HG03571 (cell line): ENCODE data around the gene PAH.

Experiments used
- ATAC-seq: cut with Tn5 transposase; IDR thresholded peaks from one replicate; pipeline ENCODE4 v1.9.1; 2021; ENCODE audit not compliant: unreplicated experiment

Gene PAH

DNA sequence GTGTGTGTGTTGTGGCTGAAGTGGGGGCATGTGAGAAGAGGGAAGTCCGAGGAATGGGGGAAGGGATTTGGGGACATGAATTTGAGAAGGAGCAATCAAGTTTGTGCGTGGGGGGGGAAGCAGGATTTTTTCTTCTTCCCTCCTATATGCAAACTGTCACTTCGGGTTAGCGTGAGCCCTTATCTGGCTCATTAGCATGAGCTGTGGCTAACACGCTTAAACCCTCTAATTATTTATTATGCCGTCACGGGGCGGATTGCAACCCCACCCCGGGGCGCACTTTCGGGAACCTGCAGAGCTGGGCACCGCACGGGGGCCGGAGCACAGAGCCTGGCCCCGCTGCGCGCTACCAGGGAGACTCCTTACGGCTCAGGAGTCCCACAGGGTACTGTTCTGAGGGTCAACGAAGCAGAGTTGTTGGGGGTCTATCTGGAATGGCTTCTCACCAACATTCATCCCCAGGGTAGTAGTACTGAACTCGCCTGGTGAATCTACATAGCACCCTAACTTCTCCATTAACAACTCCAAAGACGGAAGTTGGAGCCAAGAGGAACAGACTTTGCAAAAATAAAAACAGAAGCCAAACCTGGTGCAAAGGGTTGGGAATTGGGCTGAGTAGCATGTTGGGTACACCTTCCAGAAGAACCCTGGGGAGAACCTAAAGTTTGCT is 34.0 kb upstream of the PAH start:
- ATAC-seq = no peak

DNA sequence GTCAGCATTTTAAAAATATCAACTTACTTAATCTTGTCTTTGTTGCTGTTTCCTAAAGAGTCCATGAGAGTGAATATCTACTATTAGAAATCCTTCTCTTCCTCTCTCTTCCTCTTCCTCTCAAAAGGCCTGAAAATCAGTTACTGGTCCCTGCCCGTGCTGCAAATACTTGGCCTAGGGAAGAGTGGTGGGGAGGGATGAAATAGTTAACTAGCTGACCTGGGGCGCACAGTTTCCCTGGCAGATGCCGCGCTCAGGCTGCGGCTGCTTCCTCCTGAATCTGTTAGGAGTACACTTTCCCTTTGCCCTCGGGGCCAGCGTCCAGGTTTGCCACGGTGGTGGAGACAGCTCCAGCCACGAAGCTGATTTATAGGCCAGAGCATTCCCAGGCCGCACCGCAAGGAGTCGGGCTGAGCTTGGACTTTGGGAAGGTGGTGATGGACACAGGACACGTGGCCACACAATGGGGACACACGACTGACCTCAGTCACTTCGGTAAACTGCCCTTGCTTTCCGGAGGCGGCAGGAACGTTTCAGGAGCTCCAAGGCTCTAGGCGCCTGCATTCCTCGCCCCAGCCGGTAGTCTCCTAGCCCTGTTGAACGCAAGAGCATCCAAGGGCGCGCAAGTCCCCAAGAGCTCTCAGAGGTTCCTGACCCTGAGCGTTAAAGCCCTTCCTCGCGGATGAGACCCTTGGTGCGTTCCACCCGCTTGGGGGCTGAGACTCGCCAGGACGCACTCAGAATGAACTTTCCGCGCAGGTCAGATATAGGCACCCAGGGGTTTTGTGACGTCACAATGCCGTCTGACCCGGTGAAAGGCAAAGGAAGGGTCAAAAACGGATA is 33.3 kb upstream of the PAH start:
- ATAC-seq = no peak

DNA sequence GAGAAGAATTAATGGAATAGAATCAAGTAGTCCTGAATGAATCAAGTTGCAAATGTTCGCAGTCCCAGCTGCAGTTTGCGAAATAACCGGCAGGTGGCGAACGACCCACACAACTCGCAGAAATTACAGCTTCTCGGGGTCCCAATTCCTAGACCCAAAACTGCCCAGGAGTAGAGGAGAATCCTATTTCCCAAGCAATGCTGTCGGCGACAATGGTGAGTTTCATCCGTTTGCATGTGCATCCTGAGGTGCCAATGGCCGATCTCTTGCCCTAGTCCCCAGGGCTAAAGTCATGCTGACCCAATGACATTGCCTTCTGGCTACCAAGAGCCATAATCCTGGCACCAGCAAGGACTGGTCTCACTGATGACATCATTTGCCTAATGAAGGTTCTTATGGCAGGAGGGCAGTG is 31.9 kb upstream of the PAH start:
- no peak for ATAC-seq

DNA sequence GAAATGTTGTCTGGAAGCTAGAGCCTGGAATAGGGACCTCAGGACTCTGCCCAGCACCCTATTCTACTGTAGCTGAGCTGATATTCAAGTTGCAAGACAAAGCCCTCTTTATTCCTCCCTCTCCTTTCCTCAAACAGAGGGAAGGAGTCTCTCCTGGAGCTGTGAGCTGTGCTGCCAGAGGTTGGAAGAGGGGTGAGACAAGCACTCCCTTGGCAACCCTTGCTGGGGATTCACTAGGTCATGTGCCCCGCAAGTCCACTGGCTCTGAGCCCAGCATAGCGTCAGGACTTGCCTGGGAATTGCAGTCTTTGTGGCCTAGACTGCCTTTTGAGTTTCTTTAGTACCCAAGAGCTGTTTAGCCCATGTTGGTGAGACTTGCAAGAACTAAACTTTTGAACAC is 29.0 kb upstream of the PAH start:
- no peak for ATAC-seq

DNA sequence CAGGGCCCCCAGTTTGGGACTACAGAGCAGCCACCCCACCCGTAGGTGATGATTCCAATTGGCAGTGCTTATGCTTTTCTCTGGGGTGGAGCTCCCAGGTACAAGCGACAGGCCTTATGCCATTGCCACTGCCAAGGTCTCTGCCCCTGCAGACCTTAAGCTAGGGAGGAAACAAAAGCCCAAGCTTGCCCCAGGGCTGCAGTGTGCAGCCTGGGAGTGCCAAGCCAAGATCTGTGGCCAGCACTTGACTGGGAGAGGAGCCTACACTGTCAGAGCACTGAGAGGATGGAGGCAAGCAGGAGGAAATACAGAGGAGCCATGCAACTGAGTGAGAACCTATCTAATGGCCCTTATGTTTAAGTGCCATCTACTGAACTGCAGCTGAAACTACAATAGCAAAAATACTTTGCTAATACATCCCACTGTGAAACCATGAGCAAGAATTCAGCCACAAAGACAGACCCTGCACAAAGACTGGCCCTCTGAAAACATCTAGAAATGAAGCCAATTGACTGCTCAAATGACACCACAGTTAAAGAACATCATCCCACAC is 22.7 kb upstream of the PAH start:
- ATAC-seq = no peak

DNA sequence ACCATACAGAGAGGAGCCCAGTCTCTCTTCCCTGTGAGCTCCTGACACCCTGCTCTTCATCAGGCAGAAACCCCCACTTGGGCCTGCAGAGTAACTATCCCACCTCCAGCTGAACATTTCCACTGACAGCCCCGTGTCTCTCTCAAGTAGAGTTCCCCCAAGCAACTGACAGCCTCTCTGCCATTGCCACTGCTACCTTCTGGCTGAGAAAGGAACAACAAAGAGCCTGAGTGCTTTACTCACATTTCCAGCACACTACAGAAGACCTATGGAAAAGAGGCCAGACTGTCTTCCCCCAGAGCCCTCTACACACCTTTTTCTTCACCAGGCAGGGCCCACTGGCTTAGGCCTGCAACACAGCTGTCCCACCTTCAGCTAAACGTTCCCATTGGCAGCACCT is 22.0 kb upstream of the PAH start:
- ATAC-seq = no peak

DNA sequence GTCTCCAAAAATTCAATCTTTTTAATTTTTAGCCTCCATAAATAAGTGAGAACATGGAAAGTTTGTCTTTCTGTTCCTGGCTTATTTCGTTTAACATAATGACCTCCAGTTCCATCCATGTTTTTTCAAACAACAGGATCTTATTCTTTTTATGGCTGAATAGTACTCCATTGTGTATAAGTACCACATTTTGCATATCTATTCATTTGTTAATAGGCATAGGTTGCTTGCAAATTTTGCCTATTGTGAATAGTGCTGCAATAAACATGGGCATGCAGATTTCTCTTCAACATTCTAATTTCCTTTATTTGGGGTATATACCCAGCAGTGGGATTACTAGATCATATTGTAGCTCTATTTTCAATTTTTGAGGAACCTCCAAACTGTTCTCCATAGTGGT is 16.1 kb upstream of the PAH start:
- no peak for ATAC-seq

DNA sequence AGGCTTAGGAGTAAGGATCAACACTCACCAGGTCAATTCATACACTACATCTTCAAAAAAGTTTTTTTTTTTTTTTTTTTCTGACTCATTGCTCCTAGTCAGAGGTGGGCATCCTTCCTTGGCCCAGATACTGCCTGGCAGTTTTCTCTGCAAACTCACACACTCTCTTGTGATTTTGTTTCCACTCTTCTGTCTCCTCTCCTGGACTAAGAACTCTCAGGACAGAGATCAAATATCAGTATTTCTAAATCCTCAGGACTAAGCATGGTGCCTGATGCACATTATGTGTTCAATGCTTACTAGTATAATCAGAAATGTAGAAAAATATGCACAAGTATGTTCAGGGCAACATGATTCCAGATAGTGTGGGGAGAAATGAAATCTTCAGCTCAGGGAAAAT is 10.2 kb upstream of the PAH start:
- no peak for ATAC-seq

DNA sequence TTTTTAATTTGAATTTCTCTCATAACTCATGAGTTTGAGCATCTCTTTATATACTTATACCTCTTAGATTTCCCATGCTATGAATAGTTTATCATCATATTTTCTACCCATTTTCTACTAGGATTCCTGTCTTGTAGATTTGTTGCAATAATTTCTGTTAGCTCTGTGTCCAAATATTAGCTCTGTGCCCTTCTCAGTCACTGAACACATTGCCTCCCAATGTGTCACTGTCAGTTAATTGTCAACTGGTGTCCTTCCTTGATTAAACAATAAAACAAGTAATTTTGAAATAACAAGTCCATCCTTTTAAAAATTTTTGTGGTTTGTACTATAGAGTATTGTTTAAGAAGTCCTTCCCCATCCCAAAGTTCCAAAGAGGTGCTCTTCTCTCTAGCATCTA is 4.2 kb upstream of the PAH start:
- no peak for ATAC-seq

DNA sequence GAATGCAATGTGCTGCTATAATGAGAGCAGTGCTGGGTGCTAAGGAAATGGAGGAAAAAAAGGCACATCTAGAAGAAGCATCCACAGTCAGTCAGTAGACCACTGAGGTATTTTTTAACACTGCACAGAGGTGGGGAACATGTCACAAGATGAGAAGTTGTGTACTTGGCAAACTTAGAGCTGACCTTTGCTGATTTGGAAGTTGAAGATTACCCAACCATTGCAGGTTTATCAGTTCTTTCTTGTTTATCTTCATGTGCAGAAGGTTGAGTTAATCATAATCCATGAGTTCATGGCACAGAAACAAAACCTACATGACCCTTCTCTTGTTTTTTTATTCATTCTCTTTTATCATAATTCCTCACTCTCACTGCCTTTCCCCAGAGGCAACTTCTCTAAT is 3.2 kb upstream of the PAH start:
- no peak for ATAC-seq

DNA sequence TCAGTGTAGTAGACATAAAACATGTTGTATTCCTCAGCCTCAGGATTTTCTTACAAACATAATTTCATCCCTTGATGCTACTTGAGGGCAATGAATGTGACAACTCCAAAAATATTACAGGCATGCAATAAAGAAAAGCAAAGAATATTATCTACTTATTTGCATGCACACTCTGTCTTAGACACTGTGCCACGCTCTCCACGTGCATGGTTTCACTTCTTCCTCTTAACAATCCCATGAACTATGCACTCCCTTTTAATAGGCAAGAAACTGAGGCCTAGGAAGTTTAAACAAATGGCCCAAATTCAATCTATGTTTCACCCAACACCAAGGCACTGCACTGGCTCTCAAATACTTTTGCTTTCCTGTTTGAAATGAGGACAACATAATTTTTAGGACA is 1.8 kb upstream of the PAH start:
- ATAC-seq = no peak

DNA sequence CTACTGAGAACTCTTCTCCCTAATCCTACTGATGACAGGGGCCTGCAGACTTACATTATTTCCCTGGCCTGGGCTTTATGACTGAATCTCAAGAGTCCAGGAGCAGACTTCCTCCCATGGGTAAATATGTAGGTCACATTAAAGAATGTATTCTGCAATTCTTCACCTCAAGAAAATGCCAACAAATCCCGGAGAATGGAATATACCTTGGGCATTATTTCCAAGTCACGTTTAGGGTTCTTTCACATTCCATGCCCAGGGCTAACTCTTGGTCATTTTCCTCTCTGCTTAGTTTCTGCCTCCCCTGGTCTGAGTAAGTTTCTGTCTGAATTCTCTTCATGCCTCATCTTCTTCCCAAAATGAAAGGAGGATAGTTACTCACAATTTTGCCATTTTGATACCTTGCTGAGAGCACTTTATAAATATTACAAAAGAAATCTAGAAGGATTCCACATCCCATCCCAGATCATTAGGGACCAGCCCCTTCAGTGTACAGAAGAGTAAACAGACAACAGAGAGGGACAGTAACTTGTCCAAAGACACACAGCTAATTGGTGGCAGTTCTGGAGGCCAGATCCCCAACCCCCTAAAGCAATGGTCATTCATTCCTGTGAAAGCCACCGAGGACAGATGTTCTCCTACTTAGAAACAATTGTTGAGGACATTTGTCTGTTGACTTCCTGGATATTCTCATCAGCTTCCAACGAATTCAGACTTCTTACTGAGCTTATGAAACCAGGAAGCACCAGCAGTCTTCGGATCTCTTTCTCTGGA is 605 bp downstream of the PAH start:
- no peak for ATAC-seq

DNA sequence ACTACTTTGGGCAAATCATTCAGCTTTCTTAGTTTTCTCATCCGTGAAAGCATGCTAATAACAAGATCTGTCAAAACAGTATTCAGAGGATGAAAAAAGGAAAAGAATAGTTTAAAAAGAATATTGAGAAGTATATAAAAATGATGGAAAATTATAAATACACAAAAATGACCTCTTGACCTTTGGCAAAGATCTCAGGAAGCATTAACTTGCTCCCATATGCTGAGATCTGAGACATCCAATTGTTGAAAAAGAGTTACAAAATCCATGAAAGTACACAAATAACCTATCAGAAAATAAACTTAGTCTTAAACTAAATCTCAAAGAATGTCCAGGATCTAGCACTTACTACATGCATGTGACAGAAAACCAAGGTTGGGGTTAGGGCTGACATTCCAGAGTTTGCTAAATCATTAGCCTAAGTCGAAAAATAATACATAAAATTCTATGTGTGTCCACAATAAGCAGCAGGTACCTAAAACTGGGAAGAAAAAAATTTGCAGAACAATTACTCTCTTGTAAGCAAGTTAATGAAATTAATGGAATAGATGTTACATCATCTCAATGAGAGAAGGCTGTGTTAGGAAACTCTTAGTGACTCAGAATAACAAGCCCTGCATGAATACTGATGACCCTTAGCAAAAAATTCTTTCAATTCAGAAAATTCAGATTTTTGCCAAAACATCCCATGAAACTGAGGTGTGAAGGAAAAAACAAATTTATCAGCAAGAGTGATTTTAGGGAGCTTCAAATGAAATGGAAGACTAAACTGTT is 3.4 kb downstream of the PAH start:
- no peak for ATAC-seq

DNA sequence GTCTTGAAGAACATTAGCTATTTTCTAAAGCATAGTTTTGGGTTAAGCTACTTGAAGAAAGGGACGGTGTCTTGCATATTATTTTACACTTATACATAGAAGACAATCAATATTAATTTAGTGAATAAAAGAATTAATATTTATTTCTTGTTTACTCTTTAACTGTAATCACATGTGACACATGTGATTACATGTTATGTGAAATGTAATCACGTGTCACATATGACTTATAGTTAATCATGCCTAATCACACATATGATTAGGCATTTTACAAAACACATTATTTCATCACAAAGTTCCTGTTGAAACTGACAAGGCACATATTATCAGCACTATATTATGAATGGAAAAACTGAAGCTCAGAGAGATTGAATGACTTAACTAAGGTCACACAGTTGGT is 4.8 kb downstream of the PAH start:
- no peak for ATAC-seq

DNA sequence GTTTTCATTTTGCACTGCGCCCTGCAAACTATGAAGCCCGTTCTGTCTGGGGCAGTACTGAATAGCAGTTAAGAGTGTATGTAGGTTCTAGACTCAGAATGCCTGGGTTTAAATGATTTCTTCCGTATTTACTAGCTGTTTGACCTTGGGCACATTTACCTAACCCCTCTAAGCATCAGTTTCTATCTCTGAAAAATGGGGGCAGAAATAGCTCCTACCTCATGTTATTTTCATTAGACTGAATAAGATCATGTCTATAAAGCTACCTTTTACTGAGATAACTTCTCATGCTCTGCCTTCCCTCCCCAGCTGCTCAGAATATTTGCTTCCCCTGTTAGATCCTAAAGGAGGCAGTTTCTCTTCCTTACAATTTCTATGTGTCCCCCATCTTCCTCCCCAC is 5.7 kb downstream of the PAH start:
- ATAC-seq = no peak

DNA sequence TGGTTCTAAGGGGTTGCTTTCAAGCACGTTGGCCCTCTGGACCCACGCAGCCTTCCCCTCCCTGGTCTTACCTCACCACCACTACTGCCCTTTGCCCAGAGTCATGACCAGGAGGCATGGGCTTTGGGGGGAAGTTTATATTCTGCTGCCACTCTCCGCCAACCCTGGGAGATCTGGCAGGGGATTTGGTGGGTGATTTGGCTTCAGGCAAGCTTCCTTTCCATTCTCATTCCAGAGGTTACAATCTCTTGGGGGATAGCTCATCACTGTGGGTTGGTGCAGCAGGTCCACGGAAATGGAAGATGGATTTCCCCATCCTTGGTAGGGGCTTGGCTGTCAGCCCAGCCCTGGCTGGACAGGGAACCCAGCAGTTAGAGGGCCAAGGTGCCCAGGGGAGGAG is 6.3 kb downstream of the PAH start:
- no peak for ATAC-seq

DNA sequence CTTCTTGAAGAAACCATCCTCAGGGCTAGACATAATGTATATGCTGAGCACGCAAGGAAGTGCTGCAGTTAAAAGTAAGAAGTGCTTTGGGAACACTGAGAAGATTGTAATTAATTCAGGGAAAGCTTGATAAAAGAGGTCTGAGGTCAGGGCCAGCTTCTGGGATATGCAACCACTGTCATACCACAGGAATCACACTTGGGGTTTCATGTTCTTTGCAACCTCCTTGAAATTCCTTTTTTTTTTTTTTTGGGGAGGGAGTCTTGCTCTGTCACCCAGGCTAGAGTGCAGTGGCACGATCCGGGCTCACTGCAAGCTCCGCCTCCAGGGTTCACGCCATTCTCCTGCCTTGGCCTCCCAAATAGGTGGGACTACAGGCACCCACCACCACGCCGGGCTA is 6.9 kb downstream of the PAH start:
- ATAC-seq = no peak

DNA sequence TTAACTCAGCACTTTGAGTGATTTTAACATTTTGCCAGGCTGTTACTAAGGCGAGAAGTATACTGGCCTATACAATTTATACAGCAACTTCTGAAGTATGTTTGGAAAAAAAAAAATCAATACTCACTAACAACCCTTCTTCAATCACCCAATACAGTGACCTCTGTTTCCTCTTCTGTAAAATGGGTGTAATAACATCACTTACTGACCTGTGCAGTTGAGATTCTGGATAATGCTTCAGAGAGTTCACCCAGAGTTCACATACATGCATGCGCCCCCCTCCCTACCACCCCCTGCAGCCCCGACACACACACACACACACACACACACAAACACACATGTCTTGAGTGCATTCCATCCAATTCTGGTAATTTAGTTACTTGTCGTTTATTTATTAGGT is 9.1 kb downstream of the PAH start:
- no peak for ATAC-seq

DNA sequence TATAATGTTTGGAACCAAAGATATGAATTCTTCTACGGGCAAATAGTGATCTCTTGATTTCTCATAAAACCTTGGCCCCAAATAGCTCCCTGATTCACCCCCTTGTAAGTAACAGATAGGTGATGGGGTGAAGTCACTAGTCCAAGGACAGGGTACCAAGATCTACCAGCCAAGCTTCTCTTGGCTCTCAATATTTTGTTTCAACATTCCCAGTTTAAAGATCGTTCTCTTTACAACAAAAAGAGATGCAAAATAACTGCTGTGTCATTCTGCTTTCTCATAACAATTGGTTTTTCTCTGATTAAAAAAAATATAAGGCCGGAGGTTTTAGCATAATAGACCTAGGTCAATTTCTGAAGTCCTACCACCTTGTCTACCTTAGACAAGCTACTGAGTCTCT is 11.8 kb downstream of the PAH start:
- no peak for ATAC-seq

DNA sequence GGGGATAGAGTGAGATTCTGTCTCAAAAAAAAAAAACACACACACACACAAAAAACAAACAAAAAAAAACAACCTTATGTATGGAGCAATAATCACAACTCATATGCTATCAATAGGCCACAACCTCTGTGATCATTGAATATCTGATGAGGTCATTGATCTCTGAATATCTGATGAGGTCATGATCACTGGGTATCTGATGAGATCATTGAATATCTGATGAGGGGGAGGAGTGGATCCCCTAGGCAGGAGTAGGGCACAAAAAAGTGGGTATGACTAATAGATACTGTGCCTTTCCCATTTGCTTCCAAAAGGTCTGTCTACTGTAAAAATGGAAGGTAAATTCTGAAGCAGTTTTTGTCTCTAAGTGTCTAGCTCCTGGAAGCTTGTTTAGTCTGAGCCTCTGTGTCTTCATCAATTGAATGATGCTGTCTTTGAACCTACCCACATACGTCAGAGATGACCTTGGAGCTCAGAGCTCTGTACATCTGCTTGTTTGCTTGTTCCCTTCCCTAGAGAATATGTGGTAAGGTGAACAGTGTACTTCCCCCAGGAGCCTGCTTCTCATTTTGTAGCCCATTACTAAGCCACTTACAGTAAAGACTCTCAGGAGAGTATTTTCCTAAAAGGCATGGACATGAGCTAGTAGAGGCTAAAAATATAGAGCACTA is 13.6 kb downstream of the PAH start:
- no peak for ATAC-seq
